Measurements from ENCODE around the gene OR2F1.

DNA sequence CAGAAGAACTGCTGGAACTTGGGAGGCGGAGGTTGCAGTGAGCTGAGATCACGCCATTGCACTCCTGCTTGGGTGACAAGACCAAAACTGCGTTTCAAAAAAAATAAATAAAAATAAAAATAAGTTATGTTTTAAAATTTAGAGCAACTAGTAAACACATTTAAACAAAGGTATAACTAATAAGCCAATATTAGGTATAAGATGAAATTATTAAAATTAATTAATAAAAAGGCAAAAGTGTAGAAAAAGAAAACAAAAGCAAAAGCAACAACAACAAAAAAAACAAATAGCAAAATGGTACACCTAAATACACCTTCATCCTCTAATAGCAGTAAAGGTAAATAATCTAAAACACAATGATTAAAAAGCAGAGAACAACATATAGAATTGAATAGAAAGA is 39.3 kb downstream of the OR2F1 start:
- no peak for TF ChIP-seq CTCF (conservative IDR thresholded peaks at IDR 0.05)
- TF ChIP-seq ZFX (IDR thresholded peaks at IDR 0.05) = no peak

All from C4-2B (cell line).